CD4-positive, alpha-beta memory T cell (primary cell): Measurements from ENCODE around the gene LRRFIP2. TPM values are rescaled to one million over a fixed set of nuclear protein-coding genes. Genes with fewer than 3 reads are reported as not detected.
"Not testable (repeated sequence)": the region's sequence is repeated elsewhere in the genome, so short reads cannot be mapped to it uniquely, and the experiment has no call there.

Experiments used
- CTCF ChIA-PET: fragments of 350-600 bp; sonication (Branson Sonifier 250); formaldehyde crosslinking; loops from one replicate; lab custom pipeline; 2021; ENCODE audit warnings: inconsistent platforms; ENCODE audit not compliant: partially characterized antibody; lab: Charles Lee
- POLR2A ChIA-PET: fragments of 350-600 bp; sonication (Branson Sonifier 250); formaldehyde crosslinking; loops from one replicate; lab custom pipeline; 2021; ENCODE audit not compliant: partially characterized antibody; lab: Charles Lee
- DNase-seq, 5 donors: peaks; one replicate each; pipeline versions ENCODE4 v3.0.0 to v3.0.0-alpha.2; 2020 to 2022; ENCODE audit warnings: mixed read lengths in 1 of 5
- H3K27ac ChIP-seq: one replicate; pipeline ENCODE4 v1.7.0; 2013; ENCODE audit warnings: low read depth, low read length
- H3K27me3 ChIP-seq: 2 replicates; pipeline ENCODE4 v1.7.0; 2013; ENCODE audit warnings: mild to moderate bottlenecking, low read length, moderate library complexity; ENCODE audit not compliant: insufficient read depth
- H3K36me3 ChIP-seq: 2 replicates; pipeline ENCODE4 v1.7.0; 2013; ENCODE audit warnings: mild to moderate bottlenecking, low read length, moderate library complexity; ENCODE audit not compliant: insufficient read depth
- H3K4me1 ChIP-seq: 2 replicates; pipeline ENCODE4 v1.7.0; 2013; ENCODE audit warnings: mild to moderate bottlenecking, low read length, moderate library complexity; ENCODE audit not compliant: insufficient read depth
- H3K4me3 ChIP-seq, 2 donors: one replicate each; pipeline ENCODE4 v1.7.0; 2013; ENCODE audit warnings: low read length in 2 of 2, mild to moderate bottlenecking in 1 of 2
- H3K9me3 ChIP-seq, 2 donors: one replicate each; pipeline ENCODE4 v1.7.0; 2013; ENCODE audit warnings: low read length in 2 of 2, control low read depth in 1 of 2; ENCODE audit not compliant: control insufficient read depth in 1 of 2
- H3K27ac Mint-ChIP-seq, 7 donors: one replicate each; pipeline ENCODE4 v1.8.0; 2020 to 2021; ENCODE audit warnings: mixed read lengths in 7 of 7, mild to moderate bottlenecking in 6 of 7, inconsistent platforms in 3 of 7, moderate library complexity in 3 of 7
- H3K27me3 Mint-ChIP-seq, 2 donors: one replicate each; pipeline ENCODE4 v1.8.0; 2020 to 2021; ENCODE audit warnings: mixed read lengths in 2 of 2
- H3K36me3 Mint-ChIP-seq, 2 donors: one replicate each; pipeline ENCODE4 v1.8.0; 2020 to 2021; ENCODE audit warnings: mixed read lengths in 2 of 2, inconsistent platforms in 1 of 2, mild to moderate bottlenecking in 1 of 2
- H3K4me1 Mint-ChIP-seq, 4 donors: one replicate each; pipeline ENCODE4 v1.8.0; 2020 to 2021; ENCODE audit warnings: mixed read lengths in 4 of 4, mild to moderate bottlenecking in 1 of 4
- H3K4me3 Mint-ChIP-seq, 8 donors: one replicate each; pipeline ENCODE4 v1.8.0; 2020 to 2021; ENCODE audit warnings: mixed read lengths in 8 of 8, mild to moderate bottlenecking in 7 of 8, moderate library complexity in 6 of 8, inconsistent platforms in 3 of 8
- H3K9me3 Mint-ChIP-seq, 8 donors: one replicate each; pipeline ENCODE4 v1.8.0; 2020 to 2021; ENCODE audit warnings: mixed read lengths in 8 of 8, mild to moderate bottlenecking in 5 of 8, inconsistent platforms in 3 of 8, moderate library complexity in 1 of 8
- intact Hi-C: fragments of 100-400 bp; cut with micrococcal nuclease; formaldehyde crosslinking; loops from one replicate; pipeline ENCODE4 v1.15.1; 2023
- polyA plus RNA-seq, 2 donors: library from polyadenylated mRNA; unstranded; fragments of 300-500 nt; fragmentation: Illumina TruSeq; gene quantifications; one replicate each; pipeline ENCODE4 v1.2.3, GENCODE V29; 2021
- total RNA-seq, 2 experiments: library from RNA; stranded (reverse); gene quantifications; one replicate each; pipeline ENCODE4 v1.2.3, GENCODE V29; 2021

The LRRFIP2 gene
- total and polyA plus RNA-seq, 4 experiments from 2014 or later, result 8.2 to 29.6 (median 22.0) TPM

GRCh38 chr3:37146927-37147326 lies 27.5 kb downstream of the LRRFIP2 start:
- Mint-ChIP-seq H3K36me3 (peaks cover 37 to 53% of the 10 kb centered on the region in 2 donors), H3K4me1 (peaks cover 19 to 22% (median 21%) of the 10 kb centered on the region in 4 donors)
- DNase-seq, H3K27ac ChIP-seq, H3K27me3 ChIP-seq, H3K27me3 Mint-ChIP-seq, H3K4me3 Mint-ChIP-seq, H3K36me3 ChIP-seq, H3K4me3 ChIP-seq, H3K9me3 ChIP-seq, H3K9me3 Mint-ChIP-seq, H3K27ac Mint-ChIP-seq, intact Hi-C loops: not testable (repeated sequence)
- H3K4me1 ChIP-seq, result peaks cover 12% of the 10 kb centered on the region
- ChIA-PET POLR2A (interaction anchor here (0.6 kb wide), 1 partner anchor 30 kb away, joined by 3 read pairs; no protein-coding TSS in a partner anchor), CTCF (interaction anchor here (0.6 to 1.7 kb wide), 2 partner anchors 13 to 16 kb away, joined by 3 read pairs; no protein-coding TSS in a partner anchor)

- H3K4me3 Mint-ChIP-seq, result no peak overlapping the region
- Histone ChIP-seq H3K4me3 (no peak overlapping the region), H3K36me3 (peaks cover 7% of the 10 kb centered on the region), H3K9me3 (no peaks in the 10 kb centered on the region), H3K4me1 (peaks cover 12% of the 10 kb centered on the region), H3K27ac (no peak overlapping the region), H3K27me3 (no peaks in the 10 kb centered on the region)
- intact Hi-C loops, result no loop called here
- H3K9me3 Mint-ChIP-seq, result no peaks in the 10 kb centered on the region
- H3K27me3 Mint-ChIP-seq, result no peaks in the 10 kb centered on the region
- peaks cover 18 to 21% (median 20%) of the 10 kb centered on the region in 4 donors for H3K4me1 Mint-ChIP-seq
- ChIA-PET POLR2A (no interaction called here), CTCF (interaction anchor here (0.9 to 1.7 kb wide), 2 partner anchors 9 to 17 kb away, joined by 3 read pairs; no protein-coding TSS in a partner anchor)
- peak overlapping the region; percentile 6 to 72 (median 52) for H3K27ac Mint-ChIP-seq
- peaks cover 34 to 51% of the 10 kb centered on the region in 2 donors for H3K36me3 Mint-ChIP-seq
- DNase-seq, result no peak
These were observed 28.8 kb downstream of the LRRFIP2 start for GRCh38 chr3:37145611-37146010.

GRCh38 chr3:37144806-37145205 lies 29.6 kb downstream of the LRRFIP2 start:
- CTCF ChIA-PET, result interaction anchor here (0.9 kb wide), 1 partner anchor 10 kb away, joined by 3 read pairs; no protein-coding TSS in a partner anchor
- Mint-ChIP-seq H3K9me3 (no peaks in the 10 kb centered on the region), H3K27ac (peak overlapping the region in 6 of 7 donors; percentile 43 to 72 (median 56)), H3K4me3 (peak overlapping the region in 1 of 8 donors; percentile 22), H3K4me1 (peaks cover 18 to 21% (median 20%) of the 10 kb centered on the region in 4 donors), H3K36me3 (peaks cover 34 to 51% of the 10 kb centered on the region in 2 donors), H3K27me3 (no peaks in the 10 kb centered on the region)
- DNase-seq, result peak in 4 of 5 donors; percentile 10 to 31 (median 24)
- no peaks in the 10 kb centered on the region for H3K27me3 ChIP-seq
- no peaks in the 10 kb centered on the region for H3K9me3 ChIP-seq
- POLR2A ChIA-PET, result no interaction called here
- H3K36me3 ChIP-seq, result peaks cover 7% of the 10 kb centered on the region
- no peak overlapping the region for H3K4me3 ChIP-seq
- intact Hi-C loops, result no loop called here
- H3K27ac ChIP-seq, result no peak overlapping the region
- H3K4me1 ChIP-seq, result peaks cover 12% of the 10 kb centered on the region

GRCh38 chr3:37143821-37144220 lies 30.6 kb downstream of the LRRFIP2 start:
- Mint-ChIP-seq H3K4me1 (peaks cover 18 to 21% (median 20%) of the 10 kb centered on the region in 4 donors), H3K9me3 (no peaks in the 10 kb centered on the region), H3K27ac (peak overlapping the region in 2 of 7 donors; percentile 25 to 39), H3K36me3 (peaks cover 34 to 51% of the 10 kb centered on the region in 2 donors), H3K27me3 (no peaks in the 10 kb centered on the region), H3K4me3 (no peak overlapping the region)
- H3K4me1 ChIP-seq, result peaks cover 17% of the 10 kb centered on the region
- ChIA-PET POLR2A (no interaction called here), CTCF (no interaction called here)
- no peak for DNase-seq
- no peaks in the 10 kb centered on the region for H3K9me3 ChIP-seq
- H3K36me3 ChIP-seq, result peaks cover 7% of the 10 kb centered on the region
- H3K27ac ChIP-seq, result no peak overlapping the region
- H3K4me3 ChIP-seq, result no peak overlapping the region
- H3K27me3 ChIP-seq, result no peaks in the 10 kb centered on the region
- intact Hi-C loops, result no loop called here

- ChIA-PET POLR2A (no interaction called here), CTCF (interaction anchor here (1.7 kb wide), 1 partner anchor 72 kb away, joined by 4 read pairs; no protein-coding TSS in a partner anchor)
- Mint-ChIP-seq H3K4me1 (peaks cover 16 to 22% (median 21%) of the 10 kb centered on the region in 4 donors), H3K27ac (peak overlapping the region in 1 of 7 donors; percentile 25), H3K9me3 (no peaks in the 10 kb centered on the region), H3K27me3 (no peaks in the 10 kb centered on the region), H3K36me3 (peaks cover 17 to 31% of the 10 kb centered on the region in 2 donors), H3K4me3 (no peak overlapping the region)
- Histone ChIP-seq H3K27ac (no peak overlapping the region), H3K4me1 (peaks cover 17% of the 10 kb centered on the region), H3K9me3 (no peaks in the 10 kb centered on the region), H3K27me3 (no peaks in the 10 kb centered on the region), H3K4me3 (no peak overlapping the region), H3K36me3 (no peaks in the 10 kb centered on the region)
- DNase-seq, result no peak
- intact Hi-C loops, result no loop called here
These were observed 32.7 kb downstream of the LRRFIP2 start for GRCh38 chr3:37141676-37142075.

GRCh38 chr3:37140899-37141541 lies 33.4 kb downstream of the LRRFIP2 start:
- CTCF ChIA-PET, result interaction anchor here (1.7 kb wide), 1 partner anchor 73 kb away, joined by 4 read pairs; no protein-coding TSS in a partner anchor
- Histone ChIP-seq H3K27ac (no peak overlapping the region), H3K4me3 (no peak overlapping the region), H3K4me1 (peaks cover 17% of the 10 kb centered on the region), H3K36me3 (no peaks in the 10 kb centered on the region), H3K9me3 (no peaks in the 10 kb centered on the region), H3K27me3 (no peaks in the 10 kb centered on the region)
- H3K27ac Mint-ChIP-seq, result no peak overlapping the region
- POLR2A ChIA-PET, result no interaction called here
- no peaks in the 10 kb centered on the region for H3K9me3 Mint-ChIP-seq
- intact Hi-C loops, result no loop called here
- DNase-seq, result no peak
- H3K36me3 Mint-ChIP-seq, result peaks cover 11 to 24% of the 10 kb centered on the region in 2 donors
- peaks cover 11 to 17% (median 15%) of the 10 kb centered on the region in 4 donors for H3K4me1 Mint-ChIP-seq
- H3K27me3 Mint-ChIP-seq, result no peaks in the 10 kb centered on the region
- H3K4me3 Mint-ChIP-seq, result no peak overlapping the region

- no peaks in the 10 kb centered on the region for H3K9me3 Mint-ChIP-seq
- no peak overlapping the region for H3K27ac ChIP-seq
- CTCF ChIA-PET, result interaction anchor here (0.6 kb wide), 1 partner anchor 73 kb away, joined by 3 read pairs; no protein-coding TSS in a partner anchor
- intact Hi-C loops, result no loop called here
- DNase-seq, result no peak
- no peak overlapping the region for H3K27ac Mint-ChIP-seq
- no peaks in the 10 kb centered on the region for H3K36me3 ChIP-seq
- POLR2A ChIA-PET, result no interaction called here
- peaks cover 7 to 13% of the 10 kb centered on the region in 2 donors for H3K36me3 Mint-ChIP-seq
- no peak overlapping the region for H3K4me3 ChIP-seq
- H3K27me3 ChIP-seq, result no peaks in the 10 kb centered on the region
- H3K27me3 Mint-ChIP-seq, result no peaks in the 10 kb centered on the region
- peaks cover 1 to 7% (median 3%) of the 10 kb centered on the region in 4 donors for H3K4me1 Mint-ChIP-seq
- H3K9me3 ChIP-seq, result no peaks in the 10 kb centered on the region
- H3K4me3 Mint-ChIP-seq, result no peak overlapping the region
- peaks cover 6% of the 10 kb centered on the region for H3K4me1 ChIP-seq
These were observed 34.8 kb downstream of the LRRFIP2 start for GRCh38 chr3:37139567-37140052.
